ENCODE results near the gene PERP.

The PERP gene

GRCh38 chr6:138044458-138044857 is 62.8 kb downstream of the PERP start:
- DNase-seq, result no peak
